GM12878 (cell line): ENCODE data around the gene LRRC14B. TPM values are rescaled to one million over a fixed set of nuclear protein-coding genes. Genes with fewer than 3 reads are reported as not detected.

ENCODE experiments used
- ATAC-seq: fragments of 200-7000 bp; cut with Tn5 transposase; 3 replicates; pipeline ENCODE4 v1.9.1; 2020; ENCODE audit warnings: mild to moderate bottlenecking, moderate library complexity
- BruUV-seq: library from RNA; stranded (reverse); fragments of 400-500 nt; replicated peaks from 2 replicates; lab custom pipeline; 2021; lab: Mats Ljungman, UMichigan
- CTCF ChIA-PET: fragments of 300-600 bp; sonication (Branson Sonifier 250); formaldehyde crosslinking; extraction: SDS; loops from one replicate; lab custom pipeline; 2021; ENCODE audit warnings: inconsistent platforms; lab: Yijun Ruan, JAX
- POLR2A ChIA-PET: fragments of 350-600 bp; formaldehyde crosslinking; extraction: SDS; loops from one replicate; lab custom pipeline; 2021; ENCODE audit warnings: inconsistent platforms; lab: Charles Lee
- RAD21 ChIA-PET: fragments of 300-600 bp; sonication (Branson Sonifier 250); formaldehyde crosslinking; loops from one replicate; lab custom pipeline; 2023; ENCODE audit warnings: antibody characterized with exemption; ENCODE audit not compliant: unreplicated experiment; lab: Charles Lee
- SMC1A ChIA-PET: fragments of 300-600 bp; sonication (Branson Sonifier 250); formaldehyde crosslinking; loops from one replicate; lab custom pipeline; 2023; ENCODE audit not compliant: unreplicated experiment, uncharacterized antibody; lab: Charles Lee
- DNase-seq: peaks from one replicate; pipeline ENCODE4 v3.0.0-alpha.2; 2011; ENCODE audit warnings: low read depth, low spot score
- FAIRE-seq: peaks from 3 replicates; lab custom pipeline; 2011; peaks lifted over from hg19 to GRCh38; lab: Jason Lieb, UNC
- H2AFZ ChIP-seq: 2 replicates; pipeline ENCODE4 v1.6.0; 2011; ENCODE audit warnings: low read depth, low read length, control low read depth; ENCODE audit not compliant: control insufficient read depth
- H3K27ac ChIP-seq: 2 replicates; pipeline ENCODE4 v1.5.1; 2011; ENCODE audit warnings: control low read depth; ENCODE audit not compliant: control insufficient read depth, insufficient read depth
- H3K27me3 ChIP-seq, 2 experiments: replicated peaks in 1 of 2; 2 replicates each; pipeline versions ENCODE4 v1.6.0 to v1.6.1; 2011; ENCODE audit warnings: low read length in 1 of 2; ENCODE audit not compliant: control insufficient read depth in 2 of 2, insufficient read depth in 2 of 2
- H3K36me3 ChIP-seq, 2 experiments: 2 replicates each; pipeline ENCODE4 v1.5.1; 2011; ENCODE audit warnings: low read length in 1 of 2; ENCODE audit not compliant: control insufficient read depth in 2 of 2, insufficient read depth in 2 of 2
- H3K4me1 ChIP-seq: 2 replicates; pipeline ENCODE4 v1.6.1; 2011; ENCODE audit warnings: mild to moderate bottlenecking, low read length, moderate library complexity, mixed read lengths; ENCODE audit not compliant: control insufficient read depth, insufficient read depth
- H3K4me2 ChIP-seq: 2 replicates; pipeline ENCODE4 v1.6.0; 2011; ENCODE audit warnings: control low read depth; ENCODE audit not compliant: control insufficient read depth, insufficient read depth
- H3K4me3 ChIP-seq: fragments of 200-600 bp; sonication (generic); 2 replicates; pipeline ENCODE4 v1.5.1; 2016
- H3K79me2 ChIP-seq: 2 replicates; pipeline ENCODE4 v1.6.0; 2011; ENCODE audit warnings: low read length; ENCODE audit not compliant: control insufficient read depth, insufficient read depth
- H3K9ac ChIP-seq: 2 replicates; pipeline ENCODE4 v1.8.0; 2011; ENCODE audit warnings: low read length, control low read depth, mixed read lengths; ENCODE audit not compliant: control insufficient read depth, insufficient read depth
- H3K9me3 ChIP-seq: replicated peaks from 3 replicates; pipeline ENCODE4 v1.5.1; 2011; ENCODE audit warnings: mild to moderate bottlenecking, low read length; ENCODE audit not compliant: control insufficient read depth, insufficient read depth
- H4K20me1 ChIP-seq: 2 replicates; pipeline ENCODE4 v1.6.0; 2011; ENCODE audit not compliant: control insufficient read depth, insufficient read depth
- ASH2L ChIP-seq: fragments of 300-600, 200-600 bp; sonication (generic); IDR thresholded peaks from 2 replicates; pipeline ENCODE4 v1.6.1; 2017; ENCODE audit warnings: low read depth, mild to moderate bottlenecking, borderline replicate concordance
- BACH1 ChIP-seq: fragments of 450-650 bp; IDR thresholded peaks from 2 replicates; pipeline ENCODE4 v1.6.1; 2017; ENCODE audit warnings: mild to moderate bottlenecking, borderline replicate concordance
- BCL3 ChIP-seq: IDR thresholded peaks from 2 replicates; pipeline ENCODE4 v1.6.1; 2011; ENCODE audit warnings: borderline replicate concordance, low read depth, mild to moderate bottlenecking, moderate library complexity, low read length; ENCODE audit not compliant: insufficient read depth, poor library complexity, severe bottlenecking
- CHD4 ChIP-seq: fragments of 200-600 bp; sonication (generic); IDR thresholded peaks from 2 replicates; pipeline ENCODE4 v1.6.1; 2016; ENCODE audit warnings: mild to moderate bottlenecking
- HDAC6 ChIP-seq: fragments of 200-600 bp; sonication (generic); IDR thresholded peaks from one replicate; pipeline ENCODE4 v1.8.0; 2017; ENCODE audit warnings: antibody characterized with exemption; ENCODE audit not compliant: unreplicated experiment
- KAT2A ChIP-seq: conservative IDR thresholded peaks from 2 replicates; pipeline ENCODE4 v1.6.1; 2011; ENCODE audit warnings: low read depth, low read length; ENCODE audit not compliant: control insufficient read depth
- KDM1A ChIP-seq: fragments of 200-600 bp; sonication (generic); IDR thresholded peaks from 2 replicates; pipeline ENCODE4 v1.6.1; 2016; ENCODE audit warnings: borderline replicate concordance
- MTA2 ChIP-seq: fragments of 450-650 bp; IDR thresholded peaks from 2 replicates; pipeline ENCODE4 v1.6.1; 2016; ENCODE audit warnings: low read depth, mild to moderate bottlenecking, moderate library complexity
- MXI1 ChIP-seq: fragments of 150-350 bp; IDR thresholded peaks from 2 replicates; pipeline ENCODE4 v1.6.1; 2011; ENCODE audit warnings: low read depth, mild to moderate bottlenecking, inconsistent platforms, low read length, improper control_type of control experiment
- NR2C2 ChIP-seq: IDR thresholded peaks from 2 replicates; pipeline ENCODE4 v1.6.1; 2011; ENCODE audit warnings: borderline replicate concordance, low read depth; ENCODE audit not compliant: control insufficient read depth, insufficient read length
- POLR2A ChIP-seq: IDR thresholded peaks from 2 replicates; pipeline ENCODE4 v1.6.1; 2011; ENCODE audit warnings: low read depth, mild to moderate bottlenecking, low read length
- RBBP5 ChIP-seq: fragments of 200-600 bp; sonication (generic); conservative IDR thresholded peaks from 2 replicates; pipeline ENCODE4 v1.6.1; 2016
- RFX5 ChIP-seq: IDR thresholded peaks from 2 replicates; pipeline ENCODE4 v1.6.1; 2011; ENCODE audit warnings: low read depth, low read length, improper control_type of control experiment
- RUNX3 ChIP-seq: IDR thresholded peaks from 2 replicates; pipeline ENCODE4 v1.6.1; 2012; ENCODE audit warnings: low read length, inconsistent platforms
- TCF12 ChIP-seq: IDR thresholded peaks from 2 replicates; pipeline ENCODE4 v1.6.1; 2011; ENCODE audit warnings: low read depth, mild to moderate bottlenecking, low read length
- WGBS: methylation state at CpG from one replicate; pipeline ENCODE4 v1.1.6; 2016; ENCODE audit warnings: low lambda C conversion rate; ENCODE audit not compliant: insufficient replicate concordance, insufficient coverage; ENCODE audit errors: missing lambda C conversion rate; 5-methylcytosine and 5-hydroxymethylcytosine counted together
- in situ Hi-C: fragments of 300-500 bp; cut with MboI; formaldehyde crosslinking; loops from 9 replicates; pipeline ENCODE4 v1.14.3; 2018; ENCODE audit warnings: mixed read lengths
- intact Hi-C: fragments of 100-400 bp; cut with micrococcal nuclease; formaldehyde crosslinking; loops from one replicate; pipeline ENCODE4 v1.14.2; 2022; ENCODE audit not compliant: unreplicated experiment
- polyA plus RNA-seq, 11 experiments: library from polyadenylated mRNA; depleted of rRNA in 4 of 11; unstranded in 6 of 11; stranded (reverse) in 5 of 11; fragments of >200 nt; fragmentation: Nextera tagmentation in 4 of 11; fragmentation: Illumina TruSeq in 1 of 11; extraction: Ambion mirVana in 4 of 11; extraction: Trizol in 1 of 11; gene quantifications; 1 replicate in 1 of 11; 2 replicates in 10 of 11; pipeline versions ENCODE4 v1.2.1 to v1.2.3, GENCODE V29; 2011 to 2016; ENCODE audit warnings: inconsistent platforms in 2 of 11, missing spikeins in 2 of 11, low read depth in 1 of 11
- total RNA-seq, 4 experiments: library from RNA; depleted of rRNA in 3 of 4; stranded (reverse); fragments of >200 nt in 3 of 4; fragmentation: Illumina TruSeq in 1 of 4; extraction: Trizol in 1 of 4; gene quantifications; 2 replicates each; pipeline versions ENCODE4 v1.2.1 to v1.2.3, GENCODE V29; 2013 to 2021
- TF ChIP-seq, protein P1 (sequence below): IDR thresholded peaks from 2 replicates; pipeline ENCODE4 v1.6.1; 2012; ENCODE audit warnings: low read depth, low read length, improper control_type of control experiment
- TF ChIP-seq, protein P2 (sequence below): IDR thresholded peaks from 2 replicates; pipeline ENCODE4 v1.6.1; 2011; ENCODE audit warnings: borderline replicate concordance, low read depth, mild to moderate bottlenecking, moderate library complexity, mixed read lengths, low read length; ENCODE audit not compliant: insufficient read depth; ENCODE audit errors: extremely low read length
- TF ChIP-seq, protein P3 (sequence below): IDR thresholded peaks from 2 replicates; pipeline ENCODE4 v1.6.1; 2012; ENCODE audit warnings: low read depth, low read length, improper control_type of control experiment

Gene LRRC14B
- total and polyA plus RNA-seq, 10 of the 15 experiments (the other 5 are each of a cell fraction or from before 2014, with no cell fraction given): 0.06 to 0.31 (median 0.13) TPM; not detected in 5

DNA sequence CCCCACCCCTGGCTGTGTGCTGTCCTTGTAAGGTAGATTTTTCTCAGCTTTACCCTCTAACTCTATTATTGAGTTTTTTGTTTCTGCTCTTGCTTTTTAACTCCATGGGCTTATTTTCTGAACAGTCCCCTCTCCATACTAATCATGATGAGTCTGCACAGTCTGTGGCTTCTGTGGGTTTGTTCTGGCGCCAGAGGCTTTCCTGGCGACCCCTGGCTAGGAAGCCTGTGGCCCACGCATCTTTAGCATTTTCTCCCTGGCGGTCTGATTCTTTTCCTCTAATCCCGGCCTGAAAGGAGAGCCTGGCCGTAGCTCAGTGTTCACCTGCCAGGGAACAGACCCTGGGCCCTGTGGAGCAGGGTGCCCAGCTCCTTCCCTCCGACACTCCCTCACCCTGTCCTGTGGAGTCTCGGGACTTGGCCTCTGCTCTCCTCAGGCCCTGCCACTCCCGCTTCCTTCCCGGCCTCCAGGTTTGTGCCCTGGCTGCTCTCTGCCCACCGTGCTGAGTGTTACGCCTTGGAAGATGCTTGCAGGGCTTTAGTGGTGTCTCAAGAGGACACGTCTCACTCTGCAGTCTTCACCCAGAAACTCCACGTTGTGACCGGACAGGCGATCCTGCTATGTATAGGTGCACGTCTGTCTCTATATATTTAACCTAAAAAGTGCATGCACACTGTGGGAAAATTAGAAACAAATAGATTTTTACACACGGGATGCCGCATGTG lies 31.7 kb upstream of the LRRC14B start:
- Histone ChIP-seq H3K27me3 (no peaks in the 10 kb centered on the region), H3K4me3 (no peak overlapping the region), H3K79me2 (no peaks in the 10 kb centered on the region), H3K27ac (no peak overlapping the region), H3K9ac (no peak overlapping the region), H3K4me1 (no peaks in the 10 kb centered on the region), H3K36me3 (no peaks in the 10 kb centered on the region), H4K20me1 (no peaks in the 10 kb centered on the region), H3K4me2 (no peak overlapping the region), H2AFZ (no peak overlapping the region), H3K9me3 (no peaks in the 10 kb centered on the region; the same call in 2 of the 3 replicates)
- 17% methylated on average over 19 of the region's 19 CpGs for WGBS
- BruUV-seq: no TSS peak
- ChIA-PET RAD21 (no interaction called here), SMC1A (no interaction called here), POLR2A (no interaction called here), CTCF (no interaction called here)
- TF ChIP-seq HDAC6 (no peak), NR2C2 (no peak), BACH1 (no peak), TCF12 (no peak), KDM1A (no peak), POLR2A (no peak), RUNX3 (no peak), MXI1 (no peak), KAT2A (no peak), ASH2L (no peak), BCL3 (no peak), MTA2 (no peak), RBBP5 (no peak), CHD4 (no peak), RFX5 (no peak)
- TF ChIP-seq, protein P1, sequence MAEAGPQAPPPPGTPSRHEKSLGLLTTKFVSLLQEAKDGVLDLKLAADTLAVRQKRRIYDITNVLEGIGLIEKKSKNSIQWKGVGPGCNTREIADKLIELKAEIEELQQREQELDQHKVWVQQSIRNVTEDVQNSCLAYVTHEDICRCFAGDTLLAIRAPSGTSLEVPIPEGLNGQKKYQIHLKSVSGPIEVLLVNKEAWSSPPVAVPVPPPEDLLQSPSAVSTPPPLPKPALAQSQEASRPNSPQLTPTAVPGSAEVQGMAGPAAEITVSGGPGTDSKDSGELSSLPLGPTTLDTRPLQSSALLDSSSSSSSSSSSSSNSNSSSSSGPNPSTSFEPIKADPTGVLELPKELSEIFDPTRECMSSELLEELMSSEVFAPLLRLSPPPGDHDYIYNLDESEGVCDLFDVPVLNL: no peak
- TF ChIP-seq, protein P2, sequence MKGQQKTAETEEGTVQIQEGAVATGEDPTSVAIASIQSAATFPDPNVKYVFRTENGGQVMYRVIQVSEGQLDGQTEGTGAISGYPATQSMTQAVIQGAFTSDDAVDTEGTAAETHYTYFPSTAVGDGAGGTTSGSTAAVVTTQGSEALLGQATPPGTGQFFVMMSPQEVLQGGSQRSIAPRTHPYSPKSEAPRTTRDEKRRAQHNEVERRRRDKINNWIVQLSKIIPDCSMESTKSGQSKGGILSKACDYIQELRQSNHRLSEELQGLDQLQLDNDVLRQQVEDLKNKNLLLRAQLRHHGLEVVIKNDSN: no peak
- TF ChIP-seq, protein P3, sequence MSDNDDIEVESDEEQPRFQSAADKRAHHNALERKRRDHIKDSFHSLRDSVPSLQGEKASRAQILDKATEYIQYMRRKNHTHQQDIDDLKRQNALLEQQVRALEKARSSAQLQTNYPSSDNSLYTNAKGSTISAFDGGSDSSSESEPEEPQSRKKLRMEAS: no peak
- ATAC-seq (no peak), FAIRE-seq (no peak), DNase-seq (no peak)
- intact Hi-C loops: no loop called here
- in situ Hi-C loops: no loop called here
